GM19238 (cell line): ENCODE data around the gene CHRM3.

Source experiments
- DNase-seq: peaks from one replicate; pipeline ENCODE4 v3.0.0; 2011; ENCODE audit warnings: low spot score; ENCODE audit not compliant: insufficient read length

Gene CHRM3

GRCh38 chr1:239413916-239414315 lies 27.5 kb downstream of the CHRM3 start:
- no peak for DNase-seq

- no peak for DNase-seq
These were observed 30.9 kb downstream of the CHRM3 start for GRCh38 chr1:239417221-239417620.

- no peak for DNase-seq
These were observed 31.7 kb downstream of the CHRM3 start for GRCh38 chr1:239417986-239418640.

GRCh38 chr1:239418681-239419080 lies 32.3 kb downstream of the CHRM3 start:
- no peak for DNase-seq

GRCh38 chr1:239421811-239422210 lies 35.4 kb downstream of the CHRM3 start:
- DNase-seq, result no peak

- no peak for DNase-seq
These were observed 36.5 kb downstream of the CHRM3 start for GRCh38 chr1:239422818-239423217.

GRCh38 chr1:239426821-239427475 lies 40.6 kb downstream of the CHRM3 start:
- no peak for DNase-seq

GRCh38 chr1:239427712-239428111 lies 41.3 kb downstream of the CHRM3 start:
- no peak for DNase-seq

GRCh38 chr1:239428120-239428710 lies 41.8 kb downstream of the CHRM3 start:
- no peak for DNase-seq

- DNase-seq, result no peak
These were observed 42.8 kb downstream of the CHRM3 start for GRCh38 chr1:239429163-239429562.

GRCh38 chr1:239432255-239432654 lies 45.9 kb downstream of the CHRM3 start:
- no peak for DNase-seq

- no peak for DNase-seq
These were observed 47.8 kb downstream of the CHRM3 start for GRCh38 chr1:239434181-239434580.
